ELF-1 (cell line): ENCODE results near the gene TTC7B.

Source experiments
- DNase-seq: peaks from one replicate; pipeline ENCODE4 v3.0.0-alpha.2; 2016; ENCODE audit warnings: low read depth, low spot score

The TTC7B gene

DNA sequence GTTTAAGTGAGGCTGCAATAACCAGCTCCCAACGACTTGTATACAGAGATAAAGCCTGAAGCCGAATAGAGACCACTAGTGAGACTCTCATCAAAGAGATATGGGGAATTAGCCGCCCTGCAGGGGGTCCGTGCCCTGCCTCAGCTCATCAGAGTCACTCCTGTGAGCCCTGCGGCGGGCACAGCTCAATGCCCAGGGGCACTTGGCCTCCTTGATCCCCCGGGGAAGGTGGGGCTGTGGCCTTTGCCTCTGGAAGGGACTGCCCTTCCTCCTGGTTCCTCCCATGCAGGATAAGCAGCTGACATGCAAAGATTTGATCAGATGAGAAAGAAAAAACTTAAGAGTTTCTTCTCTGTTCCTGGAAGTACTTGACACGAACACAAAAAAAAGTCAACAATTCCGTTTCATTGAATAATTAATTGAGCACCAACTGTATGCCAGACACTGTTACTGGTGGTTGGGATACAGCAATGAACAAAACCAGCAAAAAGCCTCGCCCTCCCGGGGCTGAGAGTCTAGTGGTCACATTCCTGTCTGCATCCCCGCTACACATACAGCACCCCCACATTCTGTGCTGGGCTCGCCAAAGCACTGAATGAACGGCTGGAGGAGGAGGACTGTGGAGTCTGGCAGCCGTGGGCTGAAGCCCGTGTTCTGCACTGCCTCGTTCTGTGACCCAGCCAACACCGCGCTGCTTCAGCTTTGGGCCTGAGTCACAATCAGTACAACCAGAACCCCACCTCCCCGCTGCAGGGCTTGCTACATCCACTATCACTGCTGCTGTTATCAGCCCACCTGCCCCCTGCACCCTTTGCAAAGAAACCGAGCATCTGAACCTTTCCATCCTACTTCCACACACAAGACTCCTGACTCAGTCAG is 10.3 kb downstream of the TTC7B start:
- peak; percentile 60 for DNase-seq

DNA sequence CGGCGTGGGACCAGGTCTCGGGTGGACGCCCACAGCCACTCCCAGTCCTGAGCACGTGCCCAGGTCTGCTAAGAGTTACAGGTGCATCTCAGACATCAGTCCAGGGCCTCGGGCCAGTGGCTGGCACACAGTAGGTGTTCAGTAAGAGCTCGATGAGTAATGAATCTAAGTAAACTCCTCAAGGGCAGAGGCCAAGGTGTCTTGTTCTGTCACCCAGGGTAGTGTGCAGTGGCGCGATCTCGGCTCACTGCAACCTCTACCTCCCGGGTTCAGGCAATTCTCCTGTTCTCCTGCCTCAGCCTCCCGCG is 11.2 kb downstream of the TTC7B start:
- DNase-seq, result no peak

DNA sequence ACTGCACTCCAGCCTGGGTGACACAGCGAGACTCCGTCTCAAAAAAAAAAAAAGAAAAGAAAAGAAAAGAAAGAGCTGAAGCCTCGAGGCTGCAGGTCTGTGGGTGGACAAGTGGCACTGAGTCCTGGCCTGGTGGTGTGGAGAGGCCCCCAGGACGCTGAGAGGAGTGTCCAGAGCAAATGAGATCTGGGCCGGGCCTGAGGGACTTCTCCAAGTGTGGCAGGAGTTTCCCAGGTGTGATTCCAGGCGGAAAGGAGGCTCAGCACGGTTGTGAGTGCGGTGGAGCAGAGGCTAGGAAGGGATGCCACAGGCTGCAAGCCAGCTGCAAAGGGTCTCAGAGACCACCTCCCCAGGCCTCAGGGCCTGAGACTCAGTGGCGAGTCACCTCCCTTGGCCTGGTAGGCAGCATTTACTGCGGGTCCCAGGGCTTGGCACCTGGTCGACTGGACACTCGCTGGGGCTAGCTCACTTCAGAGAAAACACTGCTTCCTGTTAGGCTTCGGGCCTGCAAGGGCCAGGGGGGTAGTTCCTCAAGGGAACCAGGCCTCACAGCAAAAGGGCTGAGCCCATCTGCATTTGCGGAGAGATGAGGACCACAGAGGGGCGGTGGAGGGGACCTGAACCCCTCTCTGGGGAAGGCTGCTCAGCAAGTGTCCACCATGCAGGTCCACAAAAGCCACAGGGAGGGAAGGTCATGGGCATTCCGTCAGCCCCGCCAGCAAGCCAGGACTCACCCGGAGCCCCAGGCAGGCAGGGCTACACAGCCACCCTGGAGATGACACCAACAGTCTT is 11.7 kb downstream of the TTC7B start:
- no peak for DNase-seq

DNA sequence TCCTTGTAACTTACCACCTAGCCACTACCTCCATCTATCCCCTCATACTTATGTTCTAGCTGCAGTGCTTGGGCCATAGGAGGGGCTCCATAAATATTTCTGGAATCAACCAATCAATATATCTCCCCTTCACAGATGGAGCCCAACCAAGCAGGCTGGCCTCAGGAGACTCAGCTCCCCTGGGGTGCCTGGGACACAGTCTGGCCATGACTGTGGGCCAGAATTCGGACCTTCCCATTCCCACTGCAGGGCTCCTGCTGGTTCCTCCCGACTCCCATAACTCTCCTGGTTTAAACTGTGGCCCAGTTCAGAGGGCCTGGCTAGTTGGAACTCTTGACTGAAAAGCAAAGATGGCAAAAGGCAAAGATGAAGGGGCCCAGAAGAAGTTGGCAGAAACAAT is 13.0 kb downstream of the TTC7B start:
- DNase-seq, result no peak

DNA sequence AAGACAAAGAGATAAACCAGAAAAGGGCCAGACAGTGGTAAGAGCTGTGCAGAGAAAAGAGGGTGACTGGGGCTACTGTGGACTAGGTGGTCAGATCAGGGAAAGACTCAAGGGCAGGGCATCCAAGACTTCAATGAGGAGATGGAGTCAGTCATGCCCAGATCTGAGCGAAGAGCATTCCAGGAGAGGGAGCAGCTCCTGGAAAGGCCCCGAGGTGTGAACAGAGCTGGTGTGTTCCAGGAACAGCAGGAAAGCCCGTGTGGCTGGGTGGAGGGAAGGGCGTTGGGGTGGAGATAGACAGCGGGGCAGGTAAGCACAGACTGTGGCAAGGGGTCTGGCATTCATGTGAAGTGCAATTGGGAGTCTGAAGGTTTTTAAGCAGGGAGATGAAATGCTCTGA is 16.8 kb downstream of the TTC7B start:
- no peak for DNase-seq

DNA sequence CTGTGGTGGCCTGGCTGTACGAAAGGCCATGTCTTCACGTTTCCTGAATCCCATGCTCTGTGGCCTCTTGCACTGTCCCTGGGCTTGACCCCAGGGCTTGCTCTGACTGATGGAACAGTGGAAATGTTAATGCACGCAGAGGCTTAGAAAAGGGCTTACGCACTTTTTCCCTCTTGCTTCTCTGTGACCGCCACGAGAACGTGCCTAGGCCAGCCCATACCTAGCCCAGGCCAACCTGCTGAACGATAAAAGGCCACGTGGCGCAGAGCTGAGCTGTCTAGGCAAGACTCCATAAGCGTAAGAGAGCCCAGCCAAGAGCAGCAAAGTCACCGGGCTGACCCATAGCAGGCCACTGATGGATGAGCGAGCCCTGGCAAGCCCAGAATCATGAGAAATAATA is 18.3 kb downstream of the TTC7B start:
- DNase-seq, result peak; percentile 78

DNA sequence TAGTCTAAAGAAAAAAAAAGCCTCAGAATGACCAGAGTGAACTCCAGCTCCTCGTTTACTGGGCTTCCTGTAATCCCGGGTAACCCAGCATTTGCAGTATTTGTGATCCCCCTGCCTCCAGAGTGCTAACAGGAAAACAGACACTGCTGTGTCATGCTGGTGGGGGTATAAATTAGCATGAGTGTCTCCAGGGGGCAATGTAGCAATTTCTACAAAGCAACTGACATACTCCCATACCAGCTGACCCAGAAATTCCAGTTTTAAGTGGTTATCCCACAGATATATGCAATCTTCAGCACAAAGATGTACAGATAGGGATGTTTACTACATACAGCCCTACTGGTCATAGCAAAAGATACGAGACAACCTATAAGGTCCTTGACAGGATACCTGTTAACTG is 18.8 kb downstream of the TTC7B start:
- peak; percentile 46 for DNase-seq

DNA sequence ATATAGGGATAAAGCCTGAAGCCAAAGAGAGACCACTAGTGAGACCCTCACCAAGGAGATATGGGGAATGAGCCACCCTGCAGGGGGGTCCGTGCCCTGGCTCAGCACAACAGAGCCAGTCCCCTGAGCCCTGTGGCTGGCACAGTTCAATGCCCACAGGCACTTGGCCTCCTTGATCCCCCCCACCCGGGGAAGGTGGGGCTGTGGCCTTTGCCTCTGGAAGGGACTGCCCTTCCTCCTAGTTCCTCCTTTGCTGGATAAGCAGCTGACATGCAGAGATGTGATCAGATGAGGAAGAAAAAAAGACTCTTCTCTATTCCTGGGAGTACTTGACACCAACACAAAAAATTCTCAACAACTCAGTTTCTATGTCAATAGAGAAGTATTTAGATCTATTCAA is 19.9 kb downstream of the TTC7B start:
- no peak for DNase-seq

DNA sequence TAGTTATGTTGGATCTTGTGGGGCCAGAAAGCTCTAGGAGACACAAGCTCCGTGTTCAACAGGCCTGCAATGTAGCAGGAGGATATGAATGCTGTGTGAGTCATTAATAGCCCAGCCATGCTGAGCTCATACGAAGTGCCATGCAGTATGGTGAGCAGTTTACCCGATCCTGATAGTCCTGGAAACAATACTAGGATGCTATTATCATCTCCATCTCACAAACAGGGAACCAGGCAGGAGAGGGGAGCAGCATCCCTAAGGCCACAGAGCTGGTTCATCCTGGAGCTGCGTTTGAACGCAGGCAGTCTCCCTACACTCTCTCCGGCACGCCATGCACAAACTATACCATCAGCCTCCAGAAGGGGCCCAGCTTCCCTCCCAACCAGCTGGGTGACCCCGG is 20.5 kb downstream of the TTC7B start:
- no peak for DNase-seq

DNA sequence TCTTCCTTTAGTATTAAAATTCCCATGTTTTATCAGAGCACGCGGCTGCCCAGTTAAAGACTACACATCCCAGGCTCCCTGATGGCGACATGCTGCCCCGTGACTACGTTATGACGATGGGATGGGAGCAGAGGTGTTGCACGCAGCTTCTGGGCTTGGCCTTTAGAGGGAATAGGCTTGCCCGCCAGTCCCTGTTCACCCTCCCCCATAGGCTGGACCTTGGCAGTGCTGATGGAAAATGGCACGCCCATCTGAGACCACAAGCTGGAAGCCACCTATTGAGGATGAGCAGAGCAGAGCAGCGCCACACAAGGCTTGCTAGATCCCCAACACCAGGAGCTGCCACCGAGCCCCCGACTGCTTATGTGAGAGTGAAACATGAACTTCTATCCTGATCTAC is 24.7 kb downstream of the TTC7B start:
- no peak for DNase-seq

DNA sequence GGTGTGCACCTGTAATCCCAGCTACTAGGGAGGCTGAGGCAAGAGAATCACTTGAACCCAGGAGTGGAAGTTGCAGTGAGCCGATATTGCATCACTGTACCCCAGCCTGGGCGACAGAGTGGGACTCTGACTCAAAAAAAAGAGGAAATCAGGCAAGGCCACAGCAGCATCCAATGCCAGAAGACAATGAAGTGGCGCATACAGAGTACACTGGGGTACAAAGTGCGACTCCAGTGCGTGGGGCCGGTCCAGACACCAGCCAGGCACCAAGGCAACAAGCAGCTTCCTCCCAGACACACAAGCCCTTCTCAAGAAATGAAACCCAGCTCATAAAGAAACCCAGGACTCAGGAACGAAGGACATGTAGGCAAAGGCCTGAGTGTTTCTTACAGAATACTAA is 28.2 kb downstream of the TTC7B start:
- no peak for DNase-seq

DNA sequence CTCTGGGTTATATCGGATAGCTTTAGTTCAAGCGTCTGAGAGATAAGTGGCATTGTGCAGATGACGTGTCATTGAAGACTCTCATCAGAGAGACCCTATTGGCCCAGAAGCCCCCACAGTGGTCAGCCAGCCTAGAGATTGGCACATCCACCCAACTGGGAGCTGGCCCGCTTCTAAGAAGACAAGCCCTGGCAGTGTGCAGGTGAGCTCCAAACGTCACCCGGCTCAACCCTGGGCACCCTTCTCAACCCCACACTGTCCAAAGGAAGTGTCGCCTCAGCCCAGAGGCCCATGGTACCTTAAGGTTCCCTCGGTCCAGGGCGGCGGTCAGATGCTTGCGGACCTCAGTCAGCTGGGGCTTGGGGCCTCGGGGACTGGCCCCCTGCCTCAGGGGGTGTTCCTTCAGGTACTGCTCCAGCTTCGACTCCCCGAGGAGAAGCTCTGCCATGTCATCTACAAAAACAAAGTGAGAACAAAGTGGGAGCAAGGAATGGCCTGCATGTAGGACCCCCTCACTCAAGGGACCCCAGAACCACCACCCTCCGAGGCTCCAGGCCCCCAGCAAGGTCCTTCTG is 30.3 kb downstream of the TTC7B start:
- DNase-seq, result no peak

DNA sequence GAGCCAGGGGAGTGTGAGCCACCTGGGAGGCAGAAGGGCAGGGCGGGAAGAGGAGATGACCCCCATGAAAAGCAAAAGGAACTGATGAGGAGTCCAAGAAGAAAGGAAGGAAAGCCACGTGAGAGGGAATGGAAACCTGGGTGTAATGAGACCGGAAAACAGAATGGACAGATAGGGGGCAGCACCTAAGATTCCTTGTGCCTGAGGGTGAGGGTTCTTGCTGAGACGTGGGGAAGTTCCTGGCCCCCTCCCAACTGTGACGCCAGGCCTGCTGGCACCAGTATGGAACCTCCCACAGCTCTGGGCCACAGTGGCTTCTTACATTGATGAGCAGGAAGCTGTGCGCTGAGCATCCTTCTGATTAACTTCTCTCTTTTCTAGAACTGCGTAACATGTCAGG is 30.8 kb downstream of the TTC7B start:
- DNase-seq, result peak; percentile 52

DNA sequence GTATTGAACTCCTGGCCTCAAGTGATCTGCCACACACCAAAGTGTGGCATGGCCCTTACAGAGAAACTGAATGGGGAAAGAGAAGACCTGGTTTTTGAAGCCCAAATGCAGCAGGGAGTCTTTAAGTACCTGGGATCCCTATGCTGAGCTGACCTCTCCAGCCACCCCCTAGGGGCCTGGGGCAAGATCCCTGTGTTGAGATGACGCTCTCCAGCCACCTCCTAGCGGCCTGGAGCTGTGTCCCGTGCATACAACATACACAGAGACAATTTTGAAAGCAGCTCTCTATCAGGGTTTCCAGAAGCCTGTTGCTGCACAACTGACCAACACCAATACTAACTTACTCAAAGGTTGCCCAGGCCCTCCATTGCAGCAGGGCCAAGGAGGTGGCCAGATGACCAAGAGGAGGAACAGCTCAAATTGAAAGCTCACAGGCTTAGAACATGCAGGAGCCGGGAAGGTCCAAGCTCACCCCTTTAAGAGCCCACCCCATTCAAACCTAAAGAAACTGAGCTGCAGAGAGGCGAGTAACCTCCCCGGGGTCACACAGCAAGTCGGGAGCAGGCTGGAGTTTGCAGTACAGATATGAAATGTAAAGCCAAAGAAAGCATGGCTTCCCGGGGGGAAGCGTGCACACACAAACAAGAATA is 31.5 kb downstream of the TTC7B start:
- DNase-seq, result peak; percentile 69

DNA sequence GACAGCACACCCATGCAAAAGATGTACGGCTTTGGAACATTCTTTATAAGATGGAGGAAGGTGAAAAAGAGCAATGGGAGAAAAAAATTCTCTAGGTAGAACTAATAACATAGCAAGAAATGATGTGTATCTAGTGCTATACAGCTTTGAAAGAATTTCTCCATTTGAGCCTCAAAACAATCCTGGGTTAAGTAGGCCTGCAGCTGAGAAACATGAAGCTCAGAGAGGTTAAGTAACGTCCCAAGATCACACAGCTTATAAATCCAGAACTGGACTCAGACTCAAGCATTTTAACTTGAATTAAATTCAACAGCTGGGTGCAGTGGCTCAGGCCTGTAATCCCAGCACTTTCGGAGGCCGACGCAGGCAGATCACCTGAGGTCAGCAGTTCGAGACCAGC is 32.9 kb downstream of the TTC7B start:
- DNase-seq, result no peak

DNA sequence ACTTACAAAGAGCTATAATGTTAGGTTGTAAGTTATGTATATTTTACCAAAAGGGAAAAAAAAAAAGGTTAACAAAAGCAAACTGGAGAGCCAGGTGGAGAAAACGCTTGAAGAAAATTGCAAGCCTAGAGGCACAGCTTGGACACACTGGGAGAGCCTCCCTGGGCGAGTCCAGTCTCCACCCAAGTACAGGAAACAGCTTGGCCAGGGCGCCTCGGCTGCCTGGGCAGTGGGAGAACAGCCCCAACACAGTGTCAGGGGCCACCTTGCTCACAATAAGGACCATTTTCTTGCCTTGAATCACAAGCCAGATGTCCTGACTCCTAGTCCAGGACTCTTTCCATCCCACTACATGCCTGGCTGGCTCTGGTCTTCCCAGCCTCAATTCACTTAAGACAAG is 33.3 kb downstream of the TTC7B start:
- DNase-seq, result no peak

DNA sequence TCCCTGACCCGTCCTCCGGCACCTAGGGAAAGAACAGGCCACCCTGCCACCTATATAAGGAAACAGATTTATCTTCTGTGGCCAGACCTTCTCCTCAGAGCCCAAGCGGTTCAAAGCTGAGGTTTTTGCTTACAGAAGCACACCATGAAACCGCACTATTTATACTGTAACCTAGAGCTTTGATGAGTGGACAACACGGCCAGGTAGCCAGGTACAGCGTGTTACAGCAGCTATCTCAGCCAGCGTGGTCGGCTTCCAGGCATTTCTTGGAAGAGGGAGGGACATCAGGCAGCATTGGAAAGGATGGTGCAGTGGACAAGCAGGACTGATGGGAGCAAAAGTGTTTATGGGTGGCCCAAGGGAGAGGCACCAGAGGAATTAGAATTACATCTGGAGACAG is 34.4 kb downstream of the TTC7B start:
- DNase-seq, result no peak

DNA sequence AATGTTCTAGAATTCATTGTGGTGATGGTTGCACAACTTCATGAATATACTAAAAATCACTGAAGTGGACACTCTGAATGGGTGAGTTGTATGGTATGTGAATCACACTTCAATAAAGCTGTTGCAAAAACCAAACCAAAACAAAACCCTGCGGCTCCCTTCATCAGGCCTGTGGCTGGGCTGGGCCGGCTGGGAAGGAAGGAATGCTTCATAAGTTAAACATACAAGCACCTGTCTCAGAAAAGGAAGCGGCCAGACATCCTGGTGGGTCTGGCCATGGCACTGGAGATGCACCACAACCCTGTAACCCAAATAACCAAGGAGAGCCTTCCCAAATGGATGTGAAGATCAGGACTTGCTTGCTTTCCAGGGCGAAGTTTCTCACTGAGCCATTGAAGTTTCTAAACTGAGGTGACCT is 34.9 kb downstream of the TTC7B start:
- DNase-seq, result no peak

DNA sequence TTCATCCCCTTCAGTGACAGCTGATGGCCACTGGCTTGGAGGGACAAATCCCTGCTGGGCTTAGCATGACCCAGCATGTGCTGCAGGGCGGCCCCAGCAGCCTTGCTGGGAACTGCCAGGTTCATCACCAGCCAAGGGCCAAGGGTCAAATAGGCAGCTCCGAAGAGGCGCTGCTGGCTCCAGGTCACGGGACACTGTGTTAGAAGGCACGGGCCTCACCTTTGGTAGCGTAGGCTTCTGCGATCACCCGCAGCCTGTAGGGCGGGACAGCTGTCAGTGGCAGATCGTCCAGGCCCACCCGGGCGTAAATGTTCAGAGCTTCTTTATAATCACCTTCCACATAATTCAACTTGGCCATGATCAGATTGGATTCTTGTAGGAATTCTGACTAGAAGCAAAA is 35.7 kb downstream of the TTC7B start:
- no peak for DNase-seq

DNA sequence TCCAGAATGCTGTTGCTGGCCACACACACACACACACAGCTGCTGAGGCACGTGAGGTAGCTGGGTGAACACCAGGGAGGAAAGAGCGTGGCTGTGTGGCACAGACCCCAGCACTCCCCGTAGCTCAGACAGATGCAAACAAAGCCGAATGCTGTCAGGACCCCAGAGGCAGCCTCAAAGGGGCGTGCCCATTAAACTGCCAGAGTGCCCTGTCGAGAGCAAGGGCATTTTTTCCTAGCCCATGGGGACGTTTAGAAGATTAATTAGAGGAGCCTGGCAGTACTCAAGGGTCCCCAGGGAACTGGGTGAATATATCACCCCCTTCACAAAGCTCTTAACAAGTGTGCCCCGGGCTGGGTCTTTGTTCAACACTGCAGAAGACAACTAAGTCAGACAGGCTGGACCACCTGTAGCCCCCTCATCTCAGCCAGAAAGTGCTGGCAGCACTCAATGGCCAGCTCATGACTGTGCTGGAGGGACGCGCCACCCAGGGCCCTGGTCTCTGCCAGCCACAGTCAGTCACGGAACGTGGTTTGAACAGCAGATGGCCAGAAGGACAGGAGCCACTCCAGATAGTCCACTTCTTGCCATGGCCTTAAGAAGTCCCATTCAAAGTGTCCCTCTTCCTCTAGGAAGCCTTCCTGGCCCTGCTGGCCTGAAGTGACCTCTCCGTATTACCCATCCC is 37.5 kb downstream of the TTC7B start:
- no peak for DNase-seq

DNA sequence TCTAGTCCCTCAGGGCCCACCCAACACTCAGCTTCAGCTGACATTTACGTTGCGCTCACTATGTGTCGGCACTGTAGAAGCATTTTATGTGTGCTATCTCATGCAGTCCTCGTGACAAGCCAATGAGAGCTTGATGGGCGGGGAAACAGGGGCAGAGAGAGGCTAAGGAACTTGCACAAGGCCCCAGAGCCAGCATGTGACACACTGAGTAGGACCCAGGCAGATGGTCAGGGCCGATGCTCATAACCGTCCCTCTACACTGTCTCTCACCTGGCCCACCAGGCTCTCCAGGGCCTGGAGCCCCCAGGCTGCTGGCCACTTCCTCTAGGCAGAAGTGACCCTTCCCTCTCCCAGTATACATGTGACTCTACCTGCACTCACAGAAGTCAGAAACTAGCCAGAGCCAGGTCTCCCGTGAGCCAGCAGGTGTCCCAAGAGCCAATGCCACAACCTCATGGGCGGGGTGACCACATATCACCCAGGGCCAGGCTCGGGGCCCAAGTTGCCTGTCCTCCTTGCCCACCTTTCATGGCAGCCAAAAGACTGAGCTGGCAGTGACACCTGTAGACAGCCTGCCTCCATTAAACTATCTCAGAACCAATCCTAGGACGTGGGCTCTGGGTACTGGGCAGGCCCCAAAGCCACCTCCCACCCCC is 38.3 kb downstream of the TTC7B start:
- DNase-seq, result no peak
